IPS-NIHi7 (cell line): ENCODE data around the gene RUVBL1.
A peak's percentile ranks its signal among the peaks of the same experiment; 100 is the strongest.

ENCODE experiments used
- DNase-seq: peaks from one replicate; pipeline ENCODE4 v3.0.0; 2012; ENCODE audit warnings: mixed read lengths; ENCODE audit errors: extremely low spot score

The RUVBL1 gene

GRCh38 chr3:128068156-128068620, 55.4 kb downstream of the RUVBL1 start:
- DNase-seq: peak; percentile 68

- DNase-seq: no peak
Measured at GRCh38 chr3:128067489-128067888, 56.1 kb downstream of the RUVBL1 start.

- DNase-seq: no peak
Measured at GRCh38 chr3:128066676-128067075, 56.9 kb downstream of the RUVBL1 start.

GRCh38 chr3:128066114-128066513, 57.5 kb downstream of the RUVBL1 start:
- DNase-seq: no peak

DNA sequence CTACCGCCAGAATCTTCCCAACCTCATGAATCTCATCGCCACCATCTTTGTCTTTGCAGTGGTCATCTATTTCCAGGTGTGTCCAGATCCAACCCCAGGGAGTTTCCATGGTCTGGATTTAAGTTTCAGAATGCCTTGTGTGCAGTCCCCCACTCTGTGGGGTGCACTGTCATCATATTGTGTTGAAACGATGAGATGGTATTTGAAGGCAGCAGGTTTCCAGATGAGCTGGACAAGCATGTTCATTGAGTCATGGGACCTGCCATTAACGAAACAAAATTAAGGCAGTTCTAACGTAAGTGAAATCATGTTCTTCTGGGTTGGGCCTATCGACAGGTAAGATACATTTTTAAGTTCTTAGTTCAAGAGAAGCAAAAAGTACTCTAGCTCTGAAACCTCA, 58.6 kb downstream of the RUVBL1 start:
- DNase-seq: no peak

GRCh38 chr3:128063865-128064264, 59.7 kb downstream of the RUVBL1 start:
- no peak for DNase-seq

DNA sequence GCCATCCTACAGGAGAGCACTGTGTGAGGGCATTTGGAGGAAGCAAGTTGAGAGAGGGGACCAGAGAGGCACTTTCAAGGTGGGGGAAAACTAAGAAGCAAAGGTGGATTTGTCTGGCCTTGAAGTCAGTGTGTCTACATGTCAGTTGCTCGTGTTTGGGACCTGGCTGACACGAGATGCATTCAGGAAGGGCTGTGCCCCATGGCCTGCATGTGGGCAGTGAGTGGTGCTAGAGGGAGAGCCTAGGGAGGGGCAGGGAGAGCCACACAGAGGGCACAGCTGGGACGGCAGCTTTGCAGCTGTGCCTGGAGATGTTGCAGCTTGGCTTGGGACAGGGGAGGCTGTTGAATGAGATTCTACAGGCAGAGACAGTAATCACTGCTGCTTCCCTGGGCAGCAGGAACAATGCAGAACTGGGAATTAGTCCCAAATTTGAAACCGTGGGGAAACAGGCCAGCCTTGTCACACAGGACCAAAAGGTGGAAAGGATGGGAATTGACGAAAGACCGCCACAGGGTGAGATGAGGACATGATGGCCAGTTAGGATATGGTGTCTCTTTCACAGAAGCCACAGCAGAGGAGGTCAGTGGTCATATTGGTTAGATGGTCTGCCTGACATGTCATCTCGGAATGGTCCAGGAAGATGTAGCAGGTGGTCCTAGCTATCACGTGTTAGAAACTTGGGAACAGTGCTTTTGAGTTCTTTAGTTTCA, 61.4 kb downstream of the RUVBL1 start:
- DNase-seq: no peak

GRCh38 chr3:128060473-128061381, 62.9 kb downstream of the RUVBL1 start:
- DNase-seq: no peak

- no peak for DNase-seq
Measured at GRCh38 chr3:128056258-128056657, 67.4 kb downstream of the RUVBL1 start.

GRCh38 chr3:128054367-128054766, 69.2 kb downstream of the RUVBL1 start:
- no peak for DNase-seq

- DNase-seq: no peak
Measured at GRCh38 chr3:128053614-128054013, 70.0 kb downstream of the RUVBL1 start.

DNA sequence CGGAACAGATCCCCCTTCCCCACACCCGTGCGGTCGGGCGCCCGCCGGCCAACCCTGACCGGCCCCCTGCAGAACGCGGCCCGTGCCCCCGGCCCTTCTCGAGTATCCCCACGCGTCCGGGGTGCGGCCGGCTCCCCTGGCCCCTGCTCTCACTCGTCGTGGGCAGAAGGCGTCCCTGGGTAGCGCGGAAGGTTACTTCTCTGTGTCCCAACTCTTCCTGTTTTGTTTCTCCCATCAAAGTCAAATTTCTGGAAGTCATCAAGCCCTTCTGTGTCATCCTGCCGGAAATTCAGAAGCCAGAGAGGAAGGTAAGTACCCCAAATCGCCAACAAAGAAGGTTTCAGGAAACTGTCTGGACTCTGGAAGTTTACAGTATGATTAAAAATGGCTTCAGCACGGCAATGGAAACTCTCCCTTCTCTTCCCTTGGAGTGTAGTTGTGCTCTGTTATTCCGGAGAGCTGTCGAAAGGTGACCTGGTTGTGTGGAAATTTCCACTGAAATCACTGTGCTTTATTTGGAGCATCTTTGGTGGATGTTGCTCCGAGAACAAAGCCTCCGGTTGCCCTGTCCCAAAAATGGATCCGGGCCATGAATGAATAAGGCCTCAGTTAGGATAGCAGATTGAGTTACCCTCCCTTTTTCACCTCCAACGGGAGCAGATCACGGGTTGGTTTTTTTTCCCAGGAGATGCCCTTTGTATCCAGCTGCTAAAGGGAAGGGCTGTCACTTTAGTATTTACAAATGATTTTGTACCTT, 70.8 kb downstream of the RUVBL1 start:
- DNase-seq: no peak

DNA sequence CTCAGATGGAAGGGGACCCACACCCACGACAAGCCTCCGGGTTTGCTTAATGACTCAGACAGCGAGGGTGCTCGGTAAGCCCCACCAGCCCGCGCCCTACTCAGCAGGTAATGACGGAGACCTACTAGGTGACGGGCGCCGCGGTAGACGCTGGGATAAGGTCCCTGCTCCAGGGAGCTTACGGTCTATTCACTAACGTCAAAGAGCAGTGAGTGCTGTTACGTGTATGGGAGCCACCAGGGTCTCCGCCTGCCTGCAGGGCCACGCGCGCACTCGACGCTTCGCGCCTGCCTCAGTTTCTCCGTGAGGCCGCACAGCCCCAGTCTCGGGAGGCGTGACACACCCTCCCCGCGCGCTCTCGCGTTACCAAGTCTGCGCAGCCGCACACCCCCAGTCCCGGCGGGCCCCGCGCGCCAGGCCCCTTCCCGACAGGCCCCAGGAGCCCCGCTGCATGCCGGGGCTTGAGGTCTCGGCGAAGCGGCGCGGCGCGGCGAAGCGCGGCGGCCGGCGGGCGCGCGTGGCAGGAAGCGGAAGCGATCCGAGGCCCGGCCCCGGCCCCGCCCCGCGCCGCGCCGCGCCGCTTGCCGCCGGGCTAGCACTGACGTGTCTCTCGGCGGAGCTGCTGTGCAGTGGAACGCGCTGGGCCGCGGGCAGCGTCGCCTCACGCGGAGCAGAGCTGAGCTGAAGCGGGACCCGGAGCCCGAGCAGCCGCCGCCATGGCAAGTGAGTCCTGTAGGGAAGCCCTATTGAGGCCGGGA, 71.6 kb downstream of the RUVBL1 start, which contains the start of gene SEC61A1:
Gene SEC61A1 (plus strand): TSS at position 601 of the 758 bp plus-strand sequence. CDS start 116 bp downstream, at position 717.
- DNase-seq: peak; percentile 98

DNA sequence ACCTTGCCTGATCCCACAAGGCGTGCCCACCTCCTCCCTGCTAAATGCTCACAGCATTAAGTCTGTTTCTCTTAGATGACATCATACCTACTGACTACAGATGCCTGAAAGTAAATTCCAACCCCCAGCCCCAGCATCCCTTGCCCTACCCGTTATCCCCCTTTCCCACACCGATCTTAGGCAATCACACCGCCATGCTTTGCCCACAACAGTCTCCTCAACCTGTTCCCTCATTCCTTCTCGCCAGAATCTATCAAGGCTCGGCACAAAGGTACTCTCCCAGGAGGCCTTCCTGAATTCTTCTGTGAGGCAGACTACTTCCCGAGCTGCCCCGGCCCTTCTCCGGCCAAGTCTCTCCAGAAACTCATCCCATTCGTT, 72.2 kb downstream of the RUVBL1 start:
- DNase-seq: peak; percentile 31

- no peak for DNase-seq
Measured at GRCh38 chr3:128050597-128050996, 73.0 kb downstream of the RUVBL1 start.

GRCh38 chr3:128041344-128041743, 82.3 kb downstream of the RUVBL1 start:
- DNase-seq: no peak

GRCh38 chr3:128040660-128041059, 83.0 kb downstream of the RUVBL1 start:
- no peak for DNase-seq

- no peak for DNase-seq
Measured at GRCh38 chr3:128040041-128040440, 83.6 kb downstream of the RUVBL1 start.

DNA sequence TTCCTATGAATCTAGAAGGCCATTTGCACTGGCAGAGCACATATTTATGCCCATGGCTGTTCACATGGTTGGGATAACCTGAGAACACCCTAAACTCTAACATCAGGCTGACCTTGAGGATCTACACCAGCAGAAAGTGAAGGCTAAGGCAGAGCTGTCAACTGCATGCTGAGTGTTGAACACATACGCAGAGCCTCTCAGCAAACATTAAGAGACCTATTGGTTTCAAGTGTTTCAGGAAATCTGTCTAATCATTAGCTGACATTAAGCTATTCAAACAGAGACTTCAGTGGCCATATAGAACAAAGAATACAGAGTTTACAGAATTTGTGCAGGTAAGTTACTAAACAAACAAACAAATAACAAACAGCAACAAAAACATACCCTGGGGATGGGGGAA, 87.5 kb downstream of the RUVBL1 start:
- DNase-seq: no peak

- no peak for DNase-seq
Measured at GRCh38 chr3:128033102-128033501, 90.5 kb downstream of the RUVBL1 start.
